Measurements from ENCODE around the gene MAP2K5. TPM values are rescaled to one million over a fixed set of nuclear protein-coding genes. Genes with fewer than 3 reads are reported as not detected.

The MAP2K5 gene
- total RNA-seq, 2 donors from 2014 or later: 27.1 to 30.4 TPM

DNA sequence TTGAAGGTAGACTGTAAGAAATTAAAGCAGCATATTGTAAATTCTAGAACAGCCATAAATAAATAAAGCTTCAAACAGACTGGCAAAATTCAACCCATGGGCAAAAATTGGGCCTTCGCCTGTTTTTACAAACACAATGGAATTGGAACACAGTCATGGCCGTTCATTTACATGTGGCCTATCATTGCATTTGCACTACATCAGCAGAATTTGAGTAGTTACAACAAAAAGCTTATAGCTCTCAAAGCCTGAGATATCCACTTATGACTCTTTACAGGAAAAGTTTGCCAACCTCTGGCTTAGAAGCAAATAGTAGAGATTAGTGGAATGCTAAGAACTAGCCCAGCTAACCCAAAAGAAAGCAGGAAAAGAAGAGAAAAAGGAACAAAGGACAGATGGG lies 143.2 kb downstream of the MAP2K5 start:
- Mint-ChIP-seq H3K27ac (no peak overlapping the region), H3K36me3 (ENCODE audit: low read depth) (peaks cover 3% of the 10 kb centered on the region), H3K4me1 (no peaks in the 10 kb centered on the region), H3K4me3 (no peak overlapping the region), H3K27me3 (no peaks in the 10 kb centered on the region)
- DNase-seq (no peak), ATAC-seq (no peak)
- H3K9me3 ChIP-seq (ENCODE audit: control insufficient read depth, low read length, poor library complexity, severe bottlenecking): peaks cover 14% of the 10 kb centered on the region

- H3K4me3 Mint-ChIP-seq: no peak overlapping the region
- no peaks in the 10 kb centered on the region for H3K4me1 Mint-ChIP-seq
- peaks cover under 1% of the 10 kb centered on the region for H3K36me3 Mint-ChIP-seq (ENCODE audit: low read depth)
- no peak for DNase-seq
- H3K27ac Mint-ChIP-seq: no peak overlapping the region
- no peak for ATAC-seq
- no peaks in the 10 kb centered on the region for H3K9me3 ChIP-seq (ENCODE audit: control insufficient read depth, low read length, poor library complexity, severe bottlenecking)
- H3K27me3 Mint-ChIP-seq: no peaks in the 10 kb centered on the region
These were observed 148.4 kb downstream of the MAP2K5 start for GRCh38 chr15:67690936-67691335.

DNA sequence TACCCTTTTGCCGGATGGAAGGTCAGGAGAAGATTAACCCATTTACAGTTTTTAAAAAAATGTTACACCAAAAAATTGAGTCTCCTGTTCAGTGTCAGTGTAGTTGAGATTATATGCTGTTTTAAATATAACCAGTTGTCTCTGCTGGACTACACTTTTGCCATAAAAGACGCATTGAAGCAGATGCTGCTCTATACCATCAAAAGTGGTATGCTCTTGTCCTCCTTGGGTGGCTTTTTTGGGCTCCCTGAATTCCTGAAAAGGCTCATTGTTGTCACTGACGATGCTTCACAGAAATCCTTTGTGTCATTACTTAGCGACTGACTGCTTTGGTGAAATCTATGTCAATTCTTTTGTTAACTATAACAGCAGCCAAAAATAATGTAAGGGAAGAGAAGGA lies 148.9 kb downstream of the MAP2K5 start:
- Mint-ChIP-seq H3K27ac (no peak overlapping the region), H3K4me1 (no peaks in the 10 kb centered on the region), H3K4me3 (no peak overlapping the region), H3K27me3 (no peaks in the 10 kb centered on the region), H3K36me3 (ENCODE audit: low read depth) (no peaks in the 10 kb centered on the region)
- H3K9me3 ChIP-seq (ENCODE audit: control insufficient read depth, low read length, poor library complexity, severe bottlenecking): no peaks in the 10 kb centered on the region
- no peak for ATAC-seq
- no peak for DNase-seq

DNA sequence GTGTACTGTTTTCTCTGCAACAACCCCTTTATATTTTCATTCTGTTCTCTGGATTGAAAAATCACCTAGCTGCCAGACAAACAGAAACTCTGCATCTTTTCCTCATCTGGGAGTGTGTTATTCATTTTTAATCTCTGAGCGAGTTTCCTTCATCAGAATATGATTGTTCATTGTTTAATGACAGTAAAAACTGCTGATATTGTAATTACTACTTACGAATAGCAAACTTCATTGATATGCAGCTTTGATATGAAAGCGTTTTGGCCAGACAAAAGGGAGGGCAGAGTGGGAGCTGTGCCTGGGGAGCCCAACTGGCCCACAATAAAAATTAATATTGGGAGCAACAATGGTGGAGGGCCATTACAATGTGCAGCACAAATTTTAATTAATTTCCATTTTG lies 150.1 kb downstream of the MAP2K5 start:
- Mint-ChIP-seq H3K27me3 (no peaks in the 10 kb centered on the region), H3K36me3 (ENCODE audit: low read depth) (peaks cover 2% of the 10 kb centered on the region), H3K4me1 (peaks cover 3% of the 10 kb centered on the region), H3K4me3 (no peak overlapping the region), H3K27ac (no peak overlapping the region)
- no peaks in the 10 kb centered on the region for H3K9me3 ChIP-seq (ENCODE audit: control insufficient read depth, low read length, poor library complexity, severe bottlenecking)
- DNase-seq (no peak), ATAC-seq (no peak)

DNA sequence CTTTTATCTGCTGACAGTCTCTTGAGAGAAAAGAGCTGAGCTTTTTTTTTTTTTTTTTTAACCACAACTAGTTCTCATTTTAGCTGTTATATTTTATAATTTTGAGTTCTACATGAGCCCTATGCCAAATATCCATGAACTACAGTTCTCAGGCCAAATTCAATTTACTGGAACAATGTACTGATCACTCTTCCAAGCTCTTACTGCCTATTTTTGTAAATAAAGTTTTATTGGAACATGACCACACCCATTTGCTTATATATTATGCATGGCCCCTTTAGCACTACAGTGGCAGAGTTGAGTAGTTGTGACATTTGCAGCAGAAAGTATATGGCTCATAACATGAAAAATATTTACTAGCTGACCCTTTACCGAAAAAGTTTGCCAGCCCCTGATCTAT lies 153.6 kb downstream of the MAP2K5 start:
- no peak for DNase-seq
- peaks cover 3% of the 10 kb centered on the region for H3K4me1 Mint-ChIP-seq
- no peak for ATAC-seq
- no peaks in the 10 kb centered on the region for H3K27me3 Mint-ChIP-seq
- no peak overlapping the region for H3K4me3 Mint-ChIP-seq
- H3K9me3 ChIP-seq (ENCODE audit: control insufficient read depth, low read length, poor library complexity, severe bottlenecking): no peaks in the 10 kb centered on the region
- H3K36me3 Mint-ChIP-seq (ENCODE audit: low read depth): peaks cover 6% of the 10 kb centered on the region
- H3K27ac Mint-ChIP-seq: no peak overlapping the region

GRCh38 chr15:67700023-67700422 lies 157.5 kb downstream of the MAP2K5 start:
- no peak overlapping the region for H3K4me3 Mint-ChIP-seq
- H3K27me3 Mint-ChIP-seq: no peaks in the 10 kb centered on the region
- H3K27ac Mint-ChIP-seq: no peak overlapping the region
- H3K36me3 Mint-ChIP-seq (ENCODE audit: low read depth): peaks cover 12% of the 10 kb centered on the region
- no peak for ATAC-seq
- no peaks in the 10 kb centered on the region for H3K9me3 ChIP-seq (ENCODE audit: control insufficient read depth, low read length, poor library complexity, severe bottlenecking)
- no peak for DNase-seq
- H3K4me1 Mint-ChIP-seq: peaks cover 6% of the 10 kb centered on the region

- DNase-seq (no peak), ATAC-seq (no peak)
- Mint-ChIP-seq H3K27ac (no peak overlapping the region), H3K4me3 (no peak overlapping the region), H3K36me3 (ENCODE audit: low read depth) (peaks cover 19% of the 10 kb centered on the region), H3K27me3 (no peaks in the 10 kb centered on the region), H3K4me1 (peaks cover 10% of the 10 kb centered on the region)
- no peaks in the 10 kb centered on the region for H3K9me3 ChIP-seq (ENCODE audit: control insufficient read depth, low read length, poor library complexity, severe bottlenecking)
These were observed 159.2 kb downstream of the MAP2K5 start for GRCh38 chr15:67701669-67702068.

GRCh38 chr15:67707520-67708283 lies 165.2 kb downstream of the MAP2K5 start:
- H3K4me1 Mint-ChIP-seq: peaks cover 4% of the 10 kb centered on the region
- H3K27ac Mint-ChIP-seq: no peak overlapping the region
- H3K27me3 Mint-ChIP-seq: no peaks in the 10 kb centered on the region
- H3K9me3 ChIP-seq (ENCODE audit: control insufficient read depth, low read length, poor library complexity, severe bottlenecking): no peaks in the 10 kb centered on the region
- no peak overlapping the region for H3K4me3 Mint-ChIP-seq
- DNase-seq (no peak), ATAC-seq (no peak)
- H3K36me3 Mint-ChIP-seq (ENCODE audit: low read depth): peaks cover 17% of the 10 kb centered on the region

DNA sequence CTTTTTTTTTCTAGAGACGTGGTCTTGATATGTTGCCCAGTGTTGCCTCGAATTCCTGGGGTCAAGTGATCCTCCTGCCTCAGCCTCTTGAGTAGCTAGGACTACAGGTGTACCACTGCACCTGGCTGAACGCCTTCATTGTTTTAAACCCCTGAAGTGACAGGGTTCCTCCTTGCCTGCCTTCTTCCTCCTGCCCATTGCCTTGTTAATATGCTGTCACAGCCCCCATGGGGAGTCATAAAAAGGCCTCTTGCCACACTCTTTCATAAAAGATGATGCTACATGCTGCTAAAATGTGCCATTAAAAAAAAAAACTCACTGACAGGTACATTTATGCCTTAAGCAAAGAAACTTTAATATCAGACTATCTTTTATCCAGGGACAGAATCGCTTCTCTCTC lies 166.0 kb downstream of the MAP2K5 start:
- DNase-seq (no peak), ATAC-seq (no peak)
- Mint-ChIP-seq H3K4me1 (peaks cover 4% of the 10 kb centered on the region), H3K36me3 (ENCODE audit: low read depth) (peaks cover 17% of the 10 kb centered on the region), H3K27me3 (no peaks in the 10 kb centered on the region), H3K4me3 (no peak overlapping the region), H3K27ac (no peak overlapping the region)
- H3K9me3 ChIP-seq (ENCODE audit: control insufficient read depth, low read length, poor library complexity, severe bottlenecking): no peaks in the 10 kb centered on the region

DNA sequence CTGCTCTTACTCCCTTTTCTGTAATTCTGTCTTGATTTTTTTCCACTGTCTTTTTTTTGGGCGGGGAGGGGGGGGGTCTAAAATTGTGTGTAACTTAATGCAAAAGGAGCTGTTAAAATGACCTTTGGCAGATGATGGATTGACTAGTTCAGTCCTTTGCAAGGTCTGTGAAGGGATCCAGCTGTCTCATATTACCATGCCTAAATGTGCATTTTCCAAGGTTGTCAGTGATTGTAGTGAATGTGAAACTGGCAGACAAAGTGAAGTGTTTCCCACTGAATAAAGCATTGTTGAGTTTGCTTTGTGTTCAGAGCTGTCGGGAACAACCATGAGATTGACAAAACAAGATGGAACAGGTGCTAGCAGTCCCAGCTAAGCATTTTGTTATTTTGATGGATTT lies 172.7 kb downstream of the MAP2K5 start:
- no peak overlapping the region for H3K27ac Mint-ChIP-seq
- no peak overlapping the region for H3K4me3 Mint-ChIP-seq

DNA sequence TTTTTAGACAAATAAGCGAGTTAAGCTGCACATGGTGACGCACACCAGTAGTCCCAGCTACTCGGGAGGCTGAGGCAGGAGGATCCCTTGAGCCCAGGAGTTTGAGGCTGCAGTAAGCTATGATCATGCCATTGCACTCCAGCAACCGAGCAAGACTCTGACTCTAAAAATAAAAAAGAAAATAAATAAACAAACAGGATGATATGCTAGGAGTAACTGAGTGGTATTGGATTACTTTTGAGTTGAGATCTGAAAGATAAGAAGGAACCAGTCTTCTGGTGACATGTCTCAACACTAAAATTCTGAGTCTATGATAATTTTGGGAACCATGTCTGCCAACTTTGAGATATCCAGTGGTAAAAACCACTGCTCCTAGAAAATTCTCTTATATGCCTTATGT lies 173.7 kb downstream of the MAP2K5 start:
- no peaks in the 10 kb centered on the region for H3K9me3 ChIP-seq (ENCODE audit: control insufficient read depth, low read length, poor library complexity, severe bottlenecking)
- Mint-ChIP-seq H3K4me1 (peaks cover 2% of the 10 kb centered on the region), H3K27me3 (no peaks in the 10 kb centered on the region), H3K27ac (no peak overlapping the region), H3K4me3 (no peak overlapping the region), H3K36me3 (ENCODE audit: low read depth) (peaks cover 5% of the 10 kb centered on the region)
- no peak for ATAC-seq
- DNase-seq: no peak

More for the DNA sequence above, 172.7 kb downstream of the MAP2K5 start:
- Mint-ChIP-seq H3K27me3 (no peaks in the 10 kb centered on the region), H3K36me3 (ENCODE audit: low read depth) (peaks cover 7% of the 10 kb centered on the region), H3K4me1 (peaks cover under 1% of the 10 kb centered on the region)
- no peaks in the 10 kb centered on the region for H3K9me3 ChIP-seq (ENCODE audit: control insufficient read depth, low read length, poor library complexity, severe bottlenecking)
- DNase-seq: no peak
- no peak for ATAC-seq

GRCh38 chr15:67717776-67718175 lies 175.3 kb downstream of the MAP2K5 start:
- peaks cover 2% of the 10 kb centered on the region for H3K4me1 Mint-ChIP-seq
- DNase-seq: no peak
- ATAC-seq: no peak
- H3K36me3 Mint-ChIP-seq (ENCODE audit: low read depth): peaks cover 2% of the 10 kb centered on the region
- H3K27me3 Mint-ChIP-seq: no peaks in the 10 kb centered on the region
- H3K9me3 ChIP-seq (ENCODE audit: control insufficient read depth, low read length, poor library complexity, severe bottlenecking): no peaks in the 10 kb centered on the region
- no peak overlapping the region for H3K4me3 Mint-ChIP-seq
- no peak overlapping the region for H3K27ac Mint-ChIP-seq

DNA sequence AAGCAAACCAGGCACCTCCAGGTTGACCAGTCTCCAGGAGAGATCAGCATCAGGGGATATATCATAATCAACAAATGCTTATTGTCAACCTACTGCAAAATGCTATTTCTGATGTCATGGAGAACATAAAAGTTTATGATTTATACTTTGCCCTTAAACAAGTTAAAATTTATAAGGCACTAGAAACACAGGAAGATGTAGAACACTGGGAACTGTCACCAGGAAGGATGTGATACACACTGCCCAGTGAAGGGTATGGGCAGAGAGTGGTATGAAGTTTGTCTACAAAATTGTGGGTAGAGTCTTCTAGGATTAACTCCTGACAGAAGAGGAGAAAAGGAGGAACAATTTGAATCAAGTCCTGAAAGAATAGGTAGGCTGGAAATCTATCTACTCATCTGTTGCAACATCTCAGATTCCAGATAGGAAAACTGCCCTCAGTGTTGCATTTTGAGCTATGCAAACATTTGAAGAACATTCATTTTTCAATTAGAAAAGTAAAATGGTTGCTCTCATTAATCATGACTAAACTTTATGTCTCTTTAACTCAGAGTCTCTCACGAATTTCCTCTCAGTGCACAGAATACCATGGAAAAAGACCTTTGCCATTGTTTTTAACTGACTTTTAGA lies 176.9 kb downstream of the MAP2K5 start:
- no peak overlapping the region for H3K27ac Mint-ChIP-seq
- H3K4me3 Mint-ChIP-seq: no peak overlapping the region
- H3K4me1 Mint-ChIP-seq: peaks cover 2% of the 10 kb centered on the region
- ATAC-seq (no peak), DNase-seq (no peak)
- H3K36me3 Mint-ChIP-seq (ENCODE audit: low read depth): peaks cover 2% of the 10 kb centered on the region
- no peaks in the 10 kb centered on the region for H3K9me3 ChIP-seq (ENCODE audit: control insufficient read depth, low read length, poor library complexity, severe bottlenecking)
- no peaks in the 10 kb centered on the region for H3K27me3 Mint-ChIP-seq

Measured in T-helper 17 cell (primary cell).